ENCODE measurements around the gene F12.

F12 gene

GRCh38 chr5:177359451-177359851 is 49.9 kb downstream of the F12 start:
- H3K4me3 ChIP-seq (replicated peaks; ENCODE audit: insufficient read depth, low read length) = no peak overlapping the region

DNA sequence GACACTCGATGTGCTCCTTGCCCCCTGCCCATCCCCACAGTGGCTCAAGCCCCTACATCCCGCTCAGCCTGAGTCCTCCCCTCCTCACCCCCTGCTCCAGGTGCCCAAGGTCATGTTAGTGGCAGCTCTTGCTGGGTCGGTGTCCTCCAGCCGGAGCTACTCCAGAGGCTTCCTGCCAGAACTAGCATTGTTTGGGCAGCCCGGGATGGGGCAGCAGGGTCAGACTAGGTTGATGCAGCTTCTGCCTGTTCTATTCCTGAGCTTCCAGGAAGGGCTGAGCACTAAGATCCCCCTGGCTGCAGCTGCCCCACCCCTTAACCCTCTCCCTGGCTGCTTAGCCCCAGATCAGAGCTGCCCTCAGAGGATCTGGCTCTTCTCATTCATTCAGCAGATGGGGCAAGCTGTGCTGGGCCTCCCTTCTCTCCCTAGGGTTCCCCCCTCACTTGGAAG is 51.0 kb downstream of the F12 start:
- Histone ChIP-seq H3K27me3 (ENCODE audit: insufficient read depth, poor library complexity, severe bottlenecking) (no peaks in the 10 kb centered on the region), H3K27ac (replicated peaks) (peak overlapping the region; percentile 96), H3K4me3 (replicated peaks; ENCODE audit: insufficient read depth, low read length) (peak overlapping the region; percentile 72)
- no peak for TF ChIP-seq REST (IDR thresholded peaks at IDR 0.05; ENCODE audit: insufficient replicate concordance, low read depth)
- no peak for TF ChIP-seq POLR2AphosphoS5 (IDR thresholded peaks at IDR 0.05; ENCODE audit: low read depth)
- TF ChIP-seq CTCF (IDR thresholded peaks at IDR 0.05; ENCODE audit: insufficient read depth, low read length) = no peak
- TF ChIP-seq GABPA (IDR thresholded peaks at IDR 0.05; ENCODE audit: low read depth) = no peak
- no peak for TF ChIP-seq SPI1 (IDR thresholded peaks at IDR 0.05; ENCODE audit: borderline replicate concordance, low read depth)
- DNase-seq (ENCODE audit: low read depth in 1 of 2, low spot score in 1 of 2) = no peak

More at GRCh38 chr5:177359451-177359851, 49.9 kb downstream of the F12 start:
- Histone ChIP-seq H3K27ac (replicated peaks) (no peak overlapping the region), H3K27me3 (ENCODE audit: insufficient read depth, poor library complexity, severe bottlenecking) (no peaks in the 10 kb centered on the region)
- TF ChIP-seq POLR2AphosphoS5 (IDR thresholded peaks at IDR 0.05; ENCODE audit: low read depth) (no peak), REST (IDR thresholded peaks at IDR 0.05; ENCODE audit: insufficient replicate concordance, low read depth) (no peak), CTCF (IDR thresholded peaks at IDR 0.05; ENCODE audit: insufficient read depth, low read length) (no peak), GABPA (IDR thresholded peaks at IDR 0.05; ENCODE audit: low read depth) (no peak), SPI1 (IDR thresholded peaks at IDR 0.05; ENCODE audit: borderline replicate concordance, low read depth) (no peak)
- DNase-seq (ENCODE audit: low read depth in 1 of 2, low spot score in 1 of 2) = no peak

DNA sequence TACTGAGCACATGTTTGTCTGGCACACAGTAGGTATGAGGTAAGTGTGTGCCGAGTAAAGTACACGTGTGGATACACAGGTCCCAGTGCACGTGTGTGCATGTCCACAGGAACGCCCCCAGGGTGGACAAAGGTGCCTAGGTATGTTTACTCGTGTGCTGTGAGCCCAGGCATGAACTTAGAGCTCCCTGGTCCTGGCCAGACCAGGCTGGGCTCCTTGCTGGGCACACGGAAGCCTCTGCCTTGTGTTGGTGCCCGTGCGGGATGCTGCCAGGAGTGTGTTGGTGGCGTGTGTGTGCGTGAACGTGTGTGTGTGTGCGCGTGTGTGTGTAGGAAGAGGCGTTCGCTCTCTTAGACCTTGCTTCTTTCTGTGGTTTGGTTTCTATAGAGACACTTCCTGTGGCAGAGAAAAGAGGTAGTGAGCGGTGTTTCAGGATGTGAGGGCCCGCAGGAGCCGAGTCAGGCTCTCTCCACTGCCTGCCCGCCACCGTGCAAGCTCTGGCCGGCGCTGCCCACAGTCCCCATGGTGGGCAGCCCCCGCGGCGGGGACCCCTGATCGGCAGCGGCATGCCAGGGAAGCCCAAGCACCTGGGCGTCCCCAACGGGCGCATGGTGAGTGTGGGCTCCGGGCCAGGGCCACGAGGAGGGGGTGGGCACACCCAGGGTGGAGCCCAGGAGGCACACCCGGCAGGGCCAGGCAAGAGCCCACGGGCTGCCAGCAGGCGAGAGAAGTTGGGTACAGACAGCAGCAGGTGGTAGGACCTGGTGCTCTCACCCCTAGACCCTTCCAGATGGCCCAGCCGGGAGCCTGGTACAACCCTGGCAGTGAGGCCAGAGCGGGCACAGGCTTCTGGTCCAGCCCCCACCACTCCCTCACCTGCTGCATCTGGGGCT is 51.7 kb downstream of the F12 start, which contains the start of gene RGS14:
TSS of gene RGS14 (plus strand) at position 466 of the 893 bp plus-strand sequence. CDS start at position 567, 101 bp downstream.
- peak within 1 kb of the TSS; percentile 96 for H3K27ac ChIP-seq (replicated peaks)
- DNase-seq (ENCODE audit: low read depth in 1 of 2, low spot score in 1 of 2) = peak; percentile 87 to 93
- peak within 1 kb of the TSS; percentile 72 for H3K4me3 ChIP-seq (replicated peaks; ENCODE audit: insufficient read depth, low read length)
- peak; percentile 75 for TF ChIP-seq POLR2AphosphoS5 (IDR thresholded peaks at IDR 0.05; ENCODE audit: low read depth)
- TF ChIP-seq SPI1 (IDR thresholded peaks at IDR 0.05; ENCODE audit: borderline replicate concordance, low read depth) = peak; percentile 96
- no peak for TF ChIP-seq REST (IDR thresholded peaks at IDR 0.05; ENCODE audit: insufficient replicate concordance, low read depth)
- no peak for TF ChIP-seq CTCF (IDR thresholded peaks at IDR 0.05; ENCODE audit: insufficient read depth, low read length)
- peak; percentile 57 for TF ChIP-seq GABPA (IDR thresholded peaks at IDR 0.05; ENCODE audit: low read depth)
- no peaks in the 10 kb centered on the region for H3K27me3 ChIP-seq (ENCODE audit: insufficient read depth, poor library complexity, severe bottlenecking)

All from HL-60 (cell line).